C4-2B (cell line): Measurements from ENCODE around the gene TUBB2A.
"Not testable (repeated sequence)": the region's sequence is repeated elsewhere in the genome, so short reads cannot be mapped to it uniquely, and the experiment has no call there.

ENCODE experiments used
- CTCF ChIP-seq: fragments of 450-650 bp; conservative IDR thresholded peaks from 2 replicates; pipeline ENCODE4 v1.5.1; 2017; ENCODE audit warnings: mild to moderate bottlenecking
- ZFX ChIP-seq: fragments of 450-650 bp; IDR thresholded peaks from 2 replicates; pipeline ENCODE4 v1.6.1; 2017

GRCh38 chr6:3178666-3179065 lies 21.3 kb upstream of the TUBB2A start:
- TF ChIP-seq CTCF, ZFX: not testable (repeated sequence)
